Karpas-422 (cell line): ENCODE results near the gene C2CD2. TPM values are rescaled to one million over a fixed set of nuclear protein-coding genes. Genes with fewer than 3 reads are reported as not detected.
"Not testable (repeated sequence)": the region's sequence is repeated elsewhere in the genome, so short reads cannot be mapped to it uniquely, and the experiment has no call there.

Source experiments
- DNase-seq: peaks from one replicate; pipeline ENCODE4 v3.0.0-alpha.2; 2015
- H2AFZ ChIP-seq: fragments of 200-600 bp; sonication (generic); 2 replicates; pipeline ENCODE4 v1.6.1; 2014; ENCODE audit warnings: antibody characterized with exemption, low read length, mixed read lengths
- H3K27ac ChIP-seq: fragments of 200-600 bp; sonication (generic); 2 replicates; pipeline ENCODE4 v1.5.1; 2014; ENCODE audit warnings: mild to moderate bottlenecking, low read length, moderate library complexity
- H3K27me3 ChIP-seq: fragments of 200-600 bp; sonication (generic); 2 replicates; pipeline ENCODE4 v1.6.1; 2014; ENCODE audit warnings: low read length, mixed read lengths
- H3K36me3 ChIP-seq: fragments of 200-600 bp; sonication (generic); 2 replicates; pipeline ENCODE4 v1.6.1; 2014; ENCODE audit warnings: low read length, mixed read lengths; ENCODE audit not compliant: insufficient read depth
- H3K4me1 ChIP-seq: fragments of 200-600 bp; sonication (generic); 2 replicates; pipeline ENCODE4 v1.6.1; 2014; ENCODE audit warnings: mild to moderate bottlenecking, low read length, mixed read lengths
- H3K4me2 ChIP-seq: fragments of 200-600 bp; sonication (generic); 2 replicates; pipeline ENCODE4 v1.6.1; 2014; ENCODE audit warnings: low read length, low read depth, mild to moderate bottlenecking; ENCODE audit not compliant: poor library complexity, severe bottlenecking
- H3K4me3 ChIP-seq: fragments of 200-600 bp; sonication (generic); 2 replicates; pipeline ENCODE4 v1.5.1; 2014; ENCODE audit warnings: mild to moderate bottlenecking, antibody characterized with exemption, low read length, mixed read lengths
- H3K79me2 ChIP-seq: fragments of 200-600 bp; sonication (generic); 2 replicates; pipeline ENCODE4 v1.6.1; 2014; ENCODE audit warnings: mild to moderate bottlenecking, low read length, mixed read lengths
- H3K9ac ChIP-seq: fragments of 200-600 bp; sonication (generic); 2 replicates; pipeline ENCODE4 v1.6.0; 2014; ENCODE audit warnings: low read length
- H3K9me2 ChIP-seq: fragments of 200-600 bp; sonication (generic), shearing (Covaris generic); replicated peaks from 2 replicates; pipeline ENCODE4 v1.6.0; 2014; ENCODE audit warnings: mild to moderate bottlenecking, low read length, moderate library complexity; ENCODE audit not compliant: insufficient read depth
- H3K9me3 ChIP-seq: fragments of 300-700, 200-600 bp; sonication (generic); 2 replicates; pipeline ENCODE4 v1.6.1; 2014; ENCODE audit warnings: low read length, mixed read lengths
- H4K20me1 ChIP-seq: fragments of 200-600 bp; sonication (generic); 2 replicates; pipeline ENCODE4 v1.6.1; 2014; ENCODE audit warnings: mild to moderate bottlenecking, antibody characterized with exemption, low read length, low read depth; ENCODE audit not compliant: insufficient read depth
- total RNA-seq: library from RNA; depleted of rRNA; stranded (reverse); fragments of >200 nt; shearing (Covaris generic); gene quantifications from 2 replicates; pipeline ENCODE4 v1.2.3, GENCODE V29; 2014; ENCODE audit warnings: low replicate concordance

The C2CD2 gene
- total RNA-seq, 1 experiment from 2014 or later = not detected

- not testable (repeated sequence) for DNase-seq, H3K27me3 ChIP-seq
These were observed 5.9 kb upstream of the C2CD2 start for GRCh38 chr21:41959697-41960096.

GRCh38 chr21:41958886-41959563 lies 5.2 kb upstream of the C2CD2 start:
- Histone ChIP-seq H3K27ac (no peak overlapping the region), H3K4me3 (no peak overlapping the region), H3K9me2 (no peaks in the 10 kb centered on the region), H3K27me3 (no peaks in the 10 kb centered on the region), H3K9ac (no peak overlapping the region), H3K4me1 (no peaks in the 10 kb centered on the region), H3K79me2 (no peaks in the 10 kb centered on the region), H3K9me3 (no peaks in the 10 kb centered on the region), H3K4me2 (no peak overlapping the region), H4K20me1 (peaks cover 6% of the 10 kb centered on the region; the same call in 1 of the 2 replicates), H2AFZ (no peak overlapping the region), H3K36me3 (no peaks in the 10 kb centered on the region)
- no peak for DNase-seq

More at GRCh38 chr21:41959697-41960096, 5.9 kb upstream of the C2CD2 start:
- not testable (repeated sequence) for H3K9me3 ChIP-seq, H3K4me3 ChIP-seq, H2AFZ ChIP-seq, H4K20me1 ChIP-seq, H3K79me2 ChIP-seq, H3K4me1 ChIP-seq, H3K36me3 ChIP-seq, H3K9me2 ChIP-seq, H3K27ac ChIP-seq, H3K4me2 ChIP-seq, H3K9ac ChIP-seq

- Histone ChIP-seq H3K4me1 (no peaks in the 10 kb centered on the region), H3K4me2 (no peak overlapping the region), H3K9me2 (no peaks in the 10 kb centered on the region), H3K79me2 (no peaks in the 10 kb centered on the region), H3K9me3 (no peaks in the 10 kb centered on the region), H4K20me1 (peaks cover 6% of the 10 kb centered on the region; the same call in 1 of the 2 replicates), H3K36me3 (no peaks in the 10 kb centered on the region), H3K4me3 (no peak overlapping the region), H3K27ac (no peak overlapping the region), H3K27me3 (no peaks in the 10 kb centered on the region), H3K9ac (no peak overlapping the region), H2AFZ (no peak overlapping the region)
- no peak for DNase-seq
These were observed 4.4 kb upstream of the C2CD2 start for GRCh38 chr21:41957991-41958766.

- H3K79me2 ChIP-seq = no peaks in the 10 kb centered on the region
- H3K27me3 ChIP-seq = no peaks in the 10 kb centered on the region
- no peaks in the 10 kb centered on the region for H3K36me3 ChIP-seq
- no peaks in the 10 kb centered on the region for H3K9me3 ChIP-seq
- H2AFZ ChIP-seq = no peak overlapping the region
- no peak overlapping the region for H3K9ac ChIP-seq
- no peaks in the 10 kb centered on the region for H3K9me2 ChIP-seq
- H3K4me2 ChIP-seq = no peak overlapping the region
- no peak overlapping the region for H3K27ac ChIP-seq
- H3K4me3 ChIP-seq = no peak overlapping the region
- peaks cover 6% of the 10 kb centered on the region; the same call in 1 of the 2 replicates for H4K20me1 ChIP-seq
- DNase-seq = no peak
- no peaks in the 10 kb centered on the region for H3K4me1 ChIP-seq
These were observed 3.3 kb upstream of the C2CD2 start for GRCh38 chr21:41956926-41957729.

GRCh38 chr21:41955516-41955915 lies 1.7 kb upstream of the C2CD2 start:
- Histone ChIP-seq H3K36me3 (no peaks in the 10 kb centered on the region), H3K4me3 (no peak overlapping the region), H3K9me3 (no peaks in the 10 kb centered on the region), H2AFZ (no peak overlapping the region), H3K79me2 (no peaks in the 10 kb centered on the region), H3K4me2 (no peak overlapping the region), H3K27ac (no peak overlapping the region), H3K27me3 (no peaks in the 10 kb centered on the region), H4K20me1 (peaks cover 6% of the 10 kb centered on the region; the same call in 1 of the 2 replicates), H3K9ac (no peak overlapping the region), H3K4me1 (no peaks in the 10 kb centered on the region), H3K9me2 (no peaks in the 10 kb centered on the region)
- no peak for DNase-seq

GRCh38 chr21:41954654-41955499 lies 1.1 kb upstream of the C2CD2 start:
- no peaks in the 10 kb centered on the region for H3K79me2 ChIP-seq
- H3K9me2 ChIP-seq = no peaks in the 10 kb centered on the region
- no peaks in the 10 kb centered on the region for H3K27me3 ChIP-seq
- H3K9ac ChIP-seq = no peak overlapping the region
- H3K4me3 ChIP-seq = no peak overlapping the region
- no peak for DNase-seq
- H4K20me1 ChIP-seq = peaks cover 6% of the 10 kb centered on the region; the same call in 1 of the 2 replicates
- H3K36me3 ChIP-seq = no peaks in the 10 kb centered on the region
- no peak overlapping the region for H3K27ac ChIP-seq
- no peaks in the 10 kb centered on the region for H3K9me3 ChIP-seq
- H3K4me1 ChIP-seq = no peaks in the 10 kb centered on the region
- no peak overlapping the region for H2AFZ ChIP-seq
- no peak overlapping the region for H3K4me2 ChIP-seq

- H3K36me3 ChIP-seq = no peaks in the 10 kb centered on the region
- no peak overlapping the region for H3K9ac ChIP-seq
- peaks cover 3% of the 10 kb centered on the region; the same call in 1 of the 2 replicates for H4K20me1 ChIP-seq
- H3K27me3 ChIP-seq = no peaks in the 10 kb centered on the region
- H3K79me2 ChIP-seq = no peaks in the 10 kb centered on the region
- no peak overlapping the region for H3K27ac ChIP-seq
- H3K9me3 ChIP-seq = no peaks in the 10 kb centered on the region
- H3K4me3 ChIP-seq = no peak overlapping the region
- no peaks in the 10 kb centered on the region for H3K9me2 ChIP-seq
- no peak for DNase-seq
- H2AFZ ChIP-seq = no peak overlapping the region
- no peak overlapping the region for H3K4me2 ChIP-seq
- no peaks in the 10 kb centered on the region for H3K4me1 ChIP-seq
These were observed 478 bp downstream of the C2CD2 start for GRCh38 chr21:41953249-41953830.
